Lower lobe of right lung (tissue), 2 donors: Measurements from ENCODE around the gene RPL37A. TPM values are rescaled to one million over a fixed set of nuclear protein-coding genes. Genes with fewer than 3 reads are reported as not detected.

ENCODE experiments used
- ATAC-seq, 2 donors: fragments of 200-7000 bp; cut with Tn5 transposase; one replicate each; pipeline ENCODE4 v1.9.1; 2020 to 2022; ENCODE audit warnings: mild to moderate bottlenecking in 2 of 2, moderate library complexity in 2 of 2
- DNase-seq: peaks from one replicate; pipeline ENCODE4 v3.0.0-alpha.2; 2020
- H3K27ac ChIP-seq: fragments of 200-600 bp; one replicate; pipeline ENCODE4 v1.8.0; 2022
- H3K27me3 ChIP-seq: fragments of 200-600 bp; one replicate; pipeline ENCODE4 v1.8.0; 2022; ENCODE audit warnings: low read depth
- H3K36me3 ChIP-seq: fragments of 200-600 bp; one replicate; pipeline ENCODE4 v1.8.0; 2022; ENCODE audit warnings: mild to moderate bottlenecking
- H3K4me1 ChIP-seq: fragments of 200-600 bp; one replicate; pipeline ENCODE4 v1.8.0; 2022
- H3K4me3 ChIP-seq: fragments of 200-600 bp; one replicate; pipeline ENCODE4 v1.8.0; 2022; ENCODE audit warnings: mild to moderate bottlenecking
- H3K9me3 ChIP-seq: fragments of 200-600 bp; one replicate; pipeline ENCODE4 v1.8.0; 2022
- CTCF ChIP-seq: fragments of 200-600 bp; IDR thresholded peaks from one replicate; pipeline ENCODE4 v1.8.0; 2022; ENCODE audit warnings: antibody characterized with exemption, mild to moderate bottlenecking
- intact Hi-C: fragments of 100-400 bp; cut with DNase I; formaldehyde crosslinking; loops from one replicate; pipeline ENCODE4 v1.11.0; 2022
- total RNA-seq: library from RNA; stranded (reverse); fragmentation: NEBNext Ultra II Directional; extraction: Animal tissue kit (Norgen Biotek cat#: 25700); gene quantifications from one replicate; pipeline ENCODE4 v1.2.1, GENCODE V29; 2021
- donor health status: DM: no; HTN: yes; CAD: no; lungs with severe emphysema.

RPL37A gene
- total RNA-seq, 1 donor from 2014 or later = 1,974 TPM

GRCh38 chr2:216527600-216527999 is 29.0 kb downstream of the RPL37A start:
- DNase-seq = no peak
- TF ChIP-seq CTCF = no peak
- no peak for ATAC-seq
- no peaks in the 10 kb centered on the region for H3K27me3 ChIP-seq
- intact Hi-C loops = no loop called here
- no peak overlapping the region for H3K4me3 ChIP-seq
- no peaks in the 10 kb centered on the region for H3K4me1 ChIP-seq
- no peak overlapping the region for H3K27ac ChIP-seq
- H3K9me3 ChIP-seq = no peaks in the 10 kb centered on the region
- no peaks in the 10 kb centered on the region for H3K36me3 ChIP-seq

- TF ChIP-seq CTCF = no peak
- H3K4me1 ChIP-seq = peaks cover 37% of the 10 kb centered on the region
- no peak overlapping the region for H3K4me3 ChIP-seq
- DNase-seq = no peak
- intact Hi-C loops = no loop called here
- no peak for ATAC-seq
- H3K9me3 ChIP-seq = no peaks in the 10 kb centered on the region
- no peaks in the 10 kb centered on the region for H3K27me3 ChIP-seq
- H3K27ac ChIP-seq = no peak overlapping the region
- H3K36me3 ChIP-seq = no peaks in the 10 kb centered on the region
These were observed 33.9 kb downstream of the RPL37A start for GRCh38 chr2:216532562-216532961.

- peaks cover 37% of the 10 kb centered on the region for H3K4me1 ChIP-seq
- DNase-seq (no peak), ATAC-seq (no peak)
- no peak overlapping the region for H3K4me3 ChIP-seq
- no peaks in the 10 kb centered on the region for H3K27me3 ChIP-seq
- no peaks in the 10 kb centered on the region for H3K36me3 ChIP-seq
- TF ChIP-seq CTCF = no peak
- no peaks in the 10 kb centered on the region for H3K9me3 ChIP-seq
- no peak overlapping the region for H3K27ac ChIP-seq
- intact Hi-C loops = no loop called here
These were observed 35.0 kb downstream of the RPL37A start for GRCh38 chr2:216533609-216534008.

- H3K27ac ChIP-seq = peak overlapping the region; percentile 72
- no peak for ATAC-seq
- DNase-seq = no peak
- intact Hi-C loops = no loop called here
- no peaks in the 10 kb centered on the region for H3K36me3 ChIP-seq
- peaks cover 41% of the 10 kb centered on the region for H3K4me1 ChIP-seq
- no peaks in the 10 kb centered on the region for H3K9me3 ChIP-seq
- no peaks in the 10 kb centered on the region for H3K27me3 ChIP-seq
- no peak for TF ChIP-seq CTCF
- H3K4me3 ChIP-seq = no peak overlapping the region
These were observed 36.2 kb downstream of the RPL37A start for GRCh38 chr2:216534809-216535208.

GRCh38 chr2:216535454-216535995 is 36.9 kb downstream of the RPL37A start:
- Histone ChIP-seq H3K4me1 (peaks cover 46% of the 10 kb centered on the region), H3K27me3 (no peaks in the 10 kb centered on the region), H3K9me3 (no peaks in the 10 kb centered on the region), H3K27ac (peak overlapping the region; percentile 72), H3K36me3 (no peaks in the 10 kb centered on the region), H3K4me3 (no peak overlapping the region)
- ATAC-seq (peak; percentile 87 to 89), DNase-seq (peak; percentile 61)
- no peak for TF ChIP-seq CTCF
- intact Hi-C loops = no loop called here
